MCF 10A (cell line): ENCODE results near the gene EPHA6. TPM values are rescaled to one million over a fixed set of nuclear protein-coding genes. Genes with fewer than 3 reads are reported as not detected.

ENCODE experiments used
- BruUV-seq: library from RNA; stranded (reverse); fragments of 400-500 nt; replicated peaks from 2 replicates; lab custom pipeline; 2021; lab: Mats Ljungman, UMichigan
- CTCF ChIA-PET: fragments of 300-600 bp; sonication (Branson Sonifier 250); formaldehyde crosslinking; extraction: SDS; loops from one replicate; lab custom pipeline; 2021; ENCODE audit warnings: antibody characterized with exemption, inconsistent platforms; lab: Yijun Ruan, JAX
- POLR2A ChIA-PET: fragments of 300-600, 350-650 bp; sonication (Branson Sonifier 250); formaldehyde crosslinking; extraction: SDS; loops from one replicate; lab custom pipeline; 2020; ENCODE audit warnings: antibody characterized with exemption, inconsistent platforms; lab: Yijun Ruan, JAX
- DNase-seq: peaks from one replicate; pipeline ENCODE4 v3.0.0-alpha.2; 2018; ENCODE audit not compliant: unreplicated experiment
- H3K27ac Mint-ChIP-seq: one replicate; pipeline ENCODE4 v1.8.0; 2022; ENCODE audit warnings: mild to moderate bottlenecking, low read depth, mixed read lengths; ENCODE audit not compliant: unreplicated experiment
- H3K27me3 Mint-ChIP-seq: one replicate; pipeline ENCODE4 v1.8.0; 2022; ENCODE audit warnings: mixed read lengths; ENCODE audit not compliant: insufficient read depth, unreplicated experiment
- H3K36me3 Mint-ChIP-seq: one replicate; pipeline ENCODE4 v1.8.0; 2022; ENCODE audit warnings: mild to moderate bottlenecking, moderate library complexity, mixed read lengths; ENCODE audit not compliant: insufficient read depth, unreplicated experiment
- H3K4me1 Mint-ChIP-seq: one replicate; pipeline ENCODE4 v1.8.0; 2022; ENCODE audit warnings: mixed read lengths; ENCODE audit not compliant: insufficient read depth, unreplicated experiment
- H3K4me3 Mint-ChIP-seq: one replicate; pipeline ENCODE4 v1.8.0; 2022; ENCODE audit warnings: mild to moderate bottlenecking, moderate library complexity, mixed read lengths; ENCODE audit not compliant: unreplicated experiment
- H3K9me3 Mint-ChIP-seq: one replicate; pipeline ENCODE4 v1.8.0; 2022; ENCODE audit warnings: mixed read lengths; ENCODE audit not compliant: unreplicated experiment
- CTCF ChIP-seq: fragments of 200-600 bp; IDR thresholded peaks from one replicate; pipeline ENCODE4 v1.8.0; 2022; ENCODE audit warnings: antibody characterized with exemption, mild to moderate bottlenecking; ENCODE audit not compliant: unreplicated experiment
- intact Hi-C: fragments of 100-400 bp; cut with micrococcal nuclease; formaldehyde crosslinking; loops from 2 replicates; pipeline ENCODE4 v1.14.1; 2022
- total RNA-seq: library from RNA; stranded (reverse); gene quantifications from 2 replicates; pipeline ENCODE4 v1.2.3, GENCODE V29; 2022

Gene EPHA6
- total RNA-seq, 1 experiment from 2014 or later: 0.33 TPM

- Mint-ChIP-seq H3K9me3 (no peaks in the 10 kb centered on the region), H3K27ac (no peak overlapping the region), H3K4me1 (no peaks in the 10 kb centered on the region), H3K4me3 (no peak overlapping the region), H3K36me3 (peaks cover 5% of the 10 kb centered on the region), H3K27me3 (no peaks in the 10 kb centered on the region)
- TF ChIP-seq CTCF: no peak
- CTCF ChIA-PET: no interaction called here
- intact Hi-C loops: no loop called here
- no peak for DNase-seq
- POLR2A ChIA-PET: interaction anchor here (0.7 kb wide), 1 partner anchor 155 kb away, joined by 3 read pairs; no protein-coding TSS in a partner anchor
- no TSS peak for BruUV-seq
Measured at GRCh38 chr3:97059168-97059567, 244.8 kb downstream of the EPHA6 start.

GRCh38 chr3:97066531-97066930, 252.1 kb downstream of the EPHA6 start:
- POLR2A ChIA-PET: no interaction called here

GRCh38 chr3:97070302-97070701, 255.9 kb downstream of the EPHA6 start:
- no peak for TF ChIP-seq CTCF
- CTCF ChIA-PET: interaction anchor here (0.5 to 0.6 kb wide), 2 partner anchors 10 to 1392 kb away, joined by 3 read pairs; no protein-coding TSS in a partner anchor
- intact Hi-C loops: no loop called here
- no TSS peak for BruUV-seq
- no peak overlapping the region for H3K27ac Mint-ChIP-seq
- H3K9me3 Mint-ChIP-seq: peaks cover 14% of the 10 kb centered on the region
- no peaks in the 10 kb centered on the region for H3K27me3 Mint-ChIP-seq
- no peaks in the 10 kb centered on the region for H3K4me1 Mint-ChIP-seq
- POLR2A ChIA-PET: interaction anchor here (1.1 kb wide), 1 partner anchor 15 kb away, joined by 3 read pairs; no protein-coding TSS in a partner anchor
- H3K36me3 Mint-ChIP-seq: no peaks in the 10 kb centered on the region
- DNase-seq: no peak
- H3K4me3 Mint-ChIP-seq: no peak overlapping the region

More at GRCh38 chr3:97066531-97066930, 252.1 kb downstream of the EPHA6 start:
- DNase-seq: no peak
- Mint-ChIP-seq H3K4me3 (no peak overlapping the region), H3K27me3 (no peaks in the 10 kb centered on the region), H3K27ac (no peak overlapping the region), H3K4me1 (no peaks in the 10 kb centered on the region), H3K36me3 (peaks cover 5% of the 10 kb centered on the region), H3K9me3 (peaks cover 6% of the 10 kb centered on the region)
- intact Hi-C loops: no loop called here
- TF ChIP-seq CTCF: no peak
- CTCF ChIA-PET: no interaction called here
- no TSS peak for BruUV-seq

- Mint-ChIP-seq H3K4me3 (no peak overlapping the region), H3K4me1 (no peaks in the 10 kb centered on the region), H3K27ac (no peak overlapping the region), H3K27me3 (no peaks in the 10 kb centered on the region), H3K36me3 (no peaks in the 10 kb centered on the region), H3K9me3 (peaks cover 14% of the 10 kb centered on the region)
- DNase-seq: no peak
- no TSS peak for BruUV-seq
- intact Hi-C loops: no loop called here
- TF ChIP-seq CTCF: no peak
- ChIA-PET CTCF (no interaction called here), POLR2A (no interaction called here)
Measured at GRCh38 chr3:97074546-97074945, 260.2 kb downstream of the EPHA6 start.
